ENCODE measurements around the gene CCDC86. TPM values are rescaled to one million over a fixed set of nuclear protein-coding genes. Genes with fewer than 3 reads are reported as not detected.

CCDC86 gene
- total RNA-seq, 1 donor from 2014 or later: 26.3 TPM

GRCh38 chr11:60854140-60854846 lies 12.4 kb downstream of the CCDC86 start:
- Histone ChIP-seq H3K36me3 (peaks cover 0 to 21% of the 10 kb centered on the region in 2 donors), H3K9me3 (no peaks in the 10 kb centered on the region), H3K27ac (no peak overlapping the region), H3K27me3 (no peaks in the 10 kb centered on the region), H3K4me3 (no peak overlapping the region), H3K4me1 (no peaks in the 10 kb centered on the region)
- TF ChIP-seq POLR2A (IDR thresholded peaks at IDR 0.05) (no peak), POLR2AphosphoS5 (IDR thresholded peaks at IDR 0.05; ENCODE audit: insufficient read depth in 1 of 2, low read depth in 1 of 2) (no peak)
- TF ChIP-seq, protein P1, sequence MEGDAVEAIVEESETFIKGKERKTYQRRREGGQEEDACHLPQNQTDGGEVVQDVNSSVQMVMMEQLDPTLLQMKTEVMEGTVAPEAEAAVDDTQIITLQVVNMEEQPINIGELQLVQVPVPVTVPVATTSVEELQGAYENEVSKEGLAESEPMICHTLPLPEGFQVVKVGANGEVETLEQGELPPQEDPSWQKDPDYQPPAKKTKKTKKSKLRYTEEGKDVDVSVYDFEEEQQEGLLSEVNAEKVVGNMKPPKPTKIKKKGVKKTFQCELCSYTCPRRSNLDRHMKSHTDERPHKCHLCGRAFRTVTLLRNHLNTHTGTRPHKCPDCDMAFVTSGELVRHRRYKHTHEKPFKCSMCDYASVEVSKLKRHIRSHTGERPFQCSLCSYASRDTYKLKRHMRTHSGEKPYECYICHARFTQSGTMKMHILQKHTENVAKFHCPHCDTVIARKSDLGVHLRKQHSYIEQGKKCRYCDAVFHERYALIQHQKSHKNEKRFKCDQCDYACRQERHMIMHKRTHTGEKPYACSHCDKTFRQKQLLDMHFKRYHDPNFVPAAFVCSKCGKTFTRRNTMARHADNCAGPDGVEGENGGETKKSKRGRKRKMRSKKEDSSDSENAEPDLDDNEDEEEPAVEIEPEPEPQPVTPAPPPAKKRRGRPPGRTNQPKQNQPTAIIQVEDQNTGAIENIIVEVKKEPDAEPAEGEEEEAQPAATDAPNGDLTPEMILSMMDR (IDR thresholded peaks at IDR 0.05): no peak
- DNase-seq (ENCODE audit: extremely low spot score in 2 of 2): no peak
- intact Hi-C loops (cut with DNase I): no loop called here

DNA sequence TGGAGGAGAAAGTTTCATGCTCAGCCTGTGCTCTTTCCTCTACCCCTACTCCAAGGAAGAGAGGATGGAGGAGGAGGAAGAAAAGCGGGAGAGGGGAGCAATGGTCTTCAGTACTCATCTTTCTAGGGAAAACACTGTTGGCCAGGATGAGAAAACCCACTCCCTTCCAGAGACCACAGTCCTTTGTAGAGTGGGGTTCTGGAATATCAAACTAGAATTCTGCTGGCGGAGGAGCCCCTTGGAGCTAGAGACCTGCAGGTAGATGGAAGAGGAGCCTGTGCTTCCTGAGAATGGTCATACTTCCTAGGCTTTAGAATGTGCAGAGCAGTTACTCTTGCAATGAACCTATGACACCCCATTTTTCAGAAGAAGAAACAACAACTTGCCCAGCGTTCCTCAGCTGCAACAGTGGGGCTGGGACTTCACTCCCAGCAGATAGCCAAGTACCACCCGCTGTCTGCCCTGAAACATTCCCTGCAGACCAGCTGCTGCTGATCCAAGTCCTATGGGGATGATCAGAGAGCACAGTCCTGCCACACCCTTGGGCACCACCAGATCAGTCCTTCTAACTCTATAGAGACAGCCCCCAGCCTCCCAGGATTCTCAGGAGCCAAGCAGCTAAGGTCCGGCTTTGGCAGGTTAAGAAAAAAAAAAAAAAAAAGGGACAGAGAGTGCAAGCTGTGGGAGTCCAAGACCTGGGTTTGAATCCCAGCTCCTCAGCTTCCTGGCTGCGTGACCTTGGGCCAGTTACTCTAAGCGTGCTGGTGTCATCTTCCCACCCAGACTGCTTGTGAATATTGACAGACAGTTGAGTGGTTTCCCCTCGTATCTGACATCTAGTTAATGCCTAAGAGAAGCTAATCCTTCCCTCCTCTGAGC lies 13.2 kb downstream of the CCDC86 start:
- H3K4me1 ChIP-seq: no peaks in the 10 kb centered on the region
- H3K27ac ChIP-seq: no peak overlapping the region
- TF ChIP-seq POLR2A (IDR thresholded peaks at IDR 0.05): no peak
- no peaks in the 10 kb centered on the region for H3K9me3 ChIP-seq
- peaks cover 0 to 13% of the 10 kb centered on the region in 2 donors for H3K36me3 ChIP-seq
- no peak overlapping the region for H3K4me3 ChIP-seq
- intact Hi-C loops (cut with DNase I): no loop called here
- H3K27me3 ChIP-seq: no peaks in the 10 kb centered on the region
- DNase-seq (ENCODE audit: extremely low spot score in 2 of 2): no peak

DNA sequence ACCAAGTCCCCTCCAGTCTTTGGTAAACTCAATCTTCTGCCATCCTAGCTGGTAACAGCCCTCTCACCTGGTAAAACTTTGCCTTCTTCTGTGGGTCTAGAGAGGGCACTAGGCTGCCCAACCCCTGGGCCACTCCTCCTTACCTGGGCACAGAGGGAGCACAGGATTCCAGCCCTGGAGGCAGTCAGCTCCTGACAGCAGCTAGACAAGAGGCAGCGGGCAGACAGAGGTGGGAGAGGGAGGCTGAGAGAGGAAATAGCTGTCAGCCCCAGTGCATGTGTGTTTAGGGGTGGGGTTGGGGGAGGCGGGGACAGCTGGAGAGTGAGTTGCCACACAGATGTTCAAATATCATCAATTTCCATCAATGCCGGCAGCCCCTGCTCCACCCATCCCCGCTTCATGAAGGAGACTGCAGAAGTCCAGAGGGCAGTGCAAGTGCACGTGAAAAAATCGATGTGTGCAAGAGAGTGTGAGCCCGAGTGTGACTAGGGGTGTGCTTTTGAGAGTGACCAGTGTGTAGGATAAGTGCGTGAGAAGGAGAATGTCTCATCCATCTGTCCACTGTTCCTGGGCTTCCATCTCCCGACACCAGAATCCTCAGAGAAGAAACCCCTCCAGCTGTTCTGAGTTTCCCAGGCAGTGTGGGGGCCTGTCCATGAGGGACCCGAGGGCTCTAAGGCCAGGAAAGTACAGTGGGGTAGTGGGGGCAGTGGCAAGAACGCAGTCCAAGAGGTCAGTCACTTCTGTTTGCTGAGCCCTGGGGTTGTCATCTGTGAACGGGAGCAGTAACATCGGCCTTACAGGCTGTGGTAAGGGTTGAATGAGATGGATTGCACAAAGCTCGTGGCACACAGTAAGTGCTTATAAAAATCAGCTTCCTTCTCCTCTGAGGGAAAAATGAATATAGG lies 14.1 kb downstream of the CCDC86 start, which contains the start of gene PTGDR2:
Gene PTGDR2, minus strand, starts transcription at position 225 of the 908 bp plus-strand sequence. CDS start 2,228 bp downstream, outside the sequence.
- TF ChIP-seq, protein P1 (IDR thresholded peaks at IDR 0.05): no peak
- TF ChIP-seq POLR2AphosphoS5 (IDR thresholded peaks at IDR 0.05; ENCODE audit: insufficient read depth in 1 of 2, low read depth in 1 of 2) (no peak), POLR2A (IDR thresholded peaks at IDR 0.05) (no peak)
- peaks cover 0 to 6% of the 10 kb centered on the region in 2 donors for H3K36me3 ChIP-seq
- no peaks in the 10 kb centered on the region for H3K4me1 ChIP-seq
- H3K4me3 ChIP-seq: no peak within 1 kb of the TSS
- intact Hi-C loops (cut with DNase I): no loop called here
- no peaks in the 10 kb centered on the region for H3K9me3 ChIP-seq
- DNase-seq (ENCODE audit: extremely low spot score in 2 of 2): no peak
- no peaks in the 10 kb centered on the region for H3K27me3 ChIP-seq
- H3K27ac ChIP-seq: no peak within 1 kb of the TSS

DNA sequence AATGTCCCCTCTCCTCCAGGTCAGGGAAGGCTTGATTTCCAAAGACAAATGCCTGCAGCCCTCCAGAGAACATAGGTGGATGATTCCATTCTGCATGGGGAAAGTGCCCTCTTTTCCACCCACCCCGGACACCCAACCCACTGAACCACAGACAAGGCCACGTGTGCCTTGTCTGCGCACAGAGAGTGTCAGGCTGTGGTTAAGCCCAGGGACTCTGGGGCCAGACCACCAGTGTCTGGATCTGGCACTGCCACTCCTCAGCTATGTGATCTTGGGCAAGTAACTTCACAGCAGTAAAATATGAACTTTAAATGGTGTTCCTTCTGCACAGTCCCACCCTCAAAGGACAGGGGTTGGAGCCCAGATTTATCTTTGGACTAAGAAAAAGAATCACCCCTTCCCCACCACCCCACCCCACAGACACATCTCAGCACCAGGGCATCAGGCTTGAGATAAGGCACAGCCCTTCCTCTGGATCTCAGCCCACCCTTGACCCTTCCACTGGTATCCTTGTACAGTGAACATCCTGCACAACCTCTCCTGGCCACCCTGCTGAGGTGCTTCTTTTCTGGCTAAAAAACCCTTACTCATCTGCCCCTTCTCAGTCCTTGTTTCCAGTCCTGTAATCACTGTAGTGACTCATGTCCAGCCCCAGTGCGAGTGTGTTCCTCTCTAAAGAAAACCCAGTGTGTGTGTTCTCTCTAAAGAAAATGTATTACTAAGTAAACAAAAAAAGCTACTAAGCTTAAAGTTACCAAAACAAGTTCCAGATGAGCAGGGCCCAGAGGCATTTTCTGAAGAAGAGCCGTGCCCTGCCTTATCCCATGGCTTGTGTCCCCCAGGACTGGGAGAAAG lies 15.7 kb downstream of the CCDC86 start:
- Histone ChIP-seq H3K4me3 (no peak overlapping the region), H3K4me1 (no peaks in the 10 kb centered on the region), H3K27me3 (no peaks in the 10 kb centered on the region), H3K9me3 (no peaks in the 10 kb centered on the region), H3K36me3 (no peaks in the 10 kb centered on the region), H3K27ac (no peak overlapping the region)
- no peak for DNase-seq (ENCODE audit: extremely low spot score in 2 of 2)
- intact Hi-C loops (cut with DNase I): no loop called here
- TF ChIP-seq POLR2AphosphoS5 (IDR thresholded peaks at IDR 0.05; ENCODE audit: insufficient read depth in 1 of 2, low read depth in 1 of 2): no peak
- TF ChIP-seq POLR2A (IDR thresholded peaks at IDR 0.05): no peak
- TF ChIP-seq, protein P1 (IDR thresholded peaks at IDR 0.05): no peak

Measured in vagina (tissue), 2 donors.